Measurements from ENCODE around the gene GIPC1. TPM values are rescaled to one million over a fixed set of nuclear protein-coding genes. Genes with fewer than 3 reads are reported as not detected.
A peak's percentile ranks its signal among the peaks of the same experiment; 100 is the strongest.

The GIPC1 gene
- total RNA-seq, 1 experiment from 2014 or later = 98.7 TPM

GRCh38 chr19:14437578-14438140, 58.3 kb downstream of the GIPC1 start:
- H3K4me3 ChIP-seq (ENCODE audit: low read depth, low read length) = no peak overlapping the region
- Mint-ChIP-seq H3K27me3 (ENCODE audit: insufficient read depth, unreplicated experiment) (no peaks in the 10 kb centered on the region), H3K4me3 (ENCODE audit: unreplicated experiment) (no peak overlapping the region), H3K36me3 (ENCODE audit: insufficient read depth, unreplicated experiment) (peaks cover 19% of the 10 kb centered on the region), H3K4me1 (ENCODE audit: low read depth, unreplicated experiment) (peaks cover 9% of the 10 kb centered on the region), H3K9me3 (ENCODE audit: unreplicated experiment) (no peaks in the 10 kb centered on the region), H3K27ac (ENCODE audit: unreplicated experiment) (no peak overlapping the region)
- ChIA-PET POLR2A (no interaction called here), CTCF (interaction anchor here (0.7 to 1.1 kb wide), 3 partner anchors 35 to 575 kb away, joined by 3 to 10 read pairs (median 5); no protein-coding TSS in a partner anchor)
- H3K27me3 ChIP-seq (replicated peaks; ENCODE audit: control insufficient read depth, insufficient read depth, low read length) = no peaks in the 10 kb centered on the region
- no peak for TF ChIP-seq CTCF (IDR thresholded peaks at IDR 0.05; ENCODE audit: insufficient read depth in 1 of 2, low read depth in 1 of 2, low read length in 1 of 2, severe bottlenecking in 1 of 2, unreplicated experiment in 1 of 2)
- H3K9me3 ChIP-seq = no peaks in the 10 kb centered on the region
- H3K4me1 ChIP-seq = peaks cover 15% of the 10 kb centered on the region
- DNase-seq = no peak
- no TSS peak for BruUV-seq (replicated peaks)
- intact Hi-C loops (cut with micrococcal nuclease; ENCODE audit: unreplicated experiment) = no loop called here
- H3K36me3 ChIP-seq (ENCODE audit: control insufficient read depth, insufficient read depth, low read length) = no peaks in the 10 kb centered on the region; the same call in 1 of the 2 replicates

GRCh38 chr19:14435320-14436050, 60.4 kb downstream of the GIPC1 start:
- ChIA-PET POLR2A (no interaction called here), CTCF (interaction anchor here (0.6 kb wide), 1 partner anchor 1243 kb away, joined by 5 read pairs; no protein-coding TSS in a partner anchor)
- Histone ChIP-seq H3K9me3 (no peaks in the 10 kb centered on the region), H3K4me1 (peaks cover 18% of the 10 kb centered on the region), H3K27me3 (replicated peaks; ENCODE audit: control insufficient read depth, insufficient read depth, low read length) (no peaks in the 10 kb centered on the region), H3K36me3 (ENCODE audit: control insufficient read depth, insufficient read depth, low read length) (no peaks in the 10 kb centered on the region; the same call in 1 of the 2 replicates), H3K4me3 (ENCODE audit: low read depth, low read length) (no peak overlapping the region)
- Mint-ChIP-seq H3K9me3 (ENCODE audit: unreplicated experiment) (no peaks in the 10 kb centered on the region), H3K27me3 (ENCODE audit: insufficient read depth, unreplicated experiment) (no peaks in the 10 kb centered on the region), H3K4me3 (ENCODE audit: unreplicated experiment) (peak overlapping the region; percentile 60), H3K4me1 (ENCODE audit: low read depth, unreplicated experiment) (peaks cover 14% of the 10 kb centered on the region), H3K27ac (ENCODE audit: unreplicated experiment) (peak overlapping the region; percentile 53), H3K36me3 (ENCODE audit: insufficient read depth, unreplicated experiment) (peaks cover 13% of the 10 kb centered on the region)
- DNase-seq = no peak
- BruUV-seq (replicated peaks) = no TSS peak
- no peak for TF ChIP-seq CTCF (IDR thresholded peaks at IDR 0.05; ENCODE audit: insufficient read depth in 1 of 2, low read depth in 1 of 2, low read length in 1 of 2, severe bottlenecking in 1 of 2, unreplicated experiment in 1 of 2)
- intact Hi-C loops (cut with micrococcal nuclease; ENCODE audit: unreplicated experiment) = no loop called here

GRCh38 chr19:14434543-14435319, 61.2 kb downstream of the GIPC1 start:
- Histone ChIP-seq H3K27me3 (replicated peaks; ENCODE audit: control insufficient read depth, insufficient read depth, low read length) (no peaks in the 10 kb centered on the region), H3K4me1 (peaks cover 18% of the 10 kb centered on the region), H3K4me3 (ENCODE audit: low read depth, low read length) (peak overlapping the region; percentile 56), H3K36me3 (ENCODE audit: control insufficient read depth, insufficient read depth, low read length) (no peaks in the 10 kb centered on the region; the same call in 1 of the 2 replicates), H3K9me3 (no peaks in the 10 kb centered on the region)
- H3K27ac Mint-ChIP-seq (ENCODE audit: unreplicated experiment) = peak overlapping the region; percentile 53
- BruUV-seq (replicated peaks) = TSS peak; percentile 16
- H3K9me3 Mint-ChIP-seq (ENCODE audit: unreplicated experiment) = no peaks in the 10 kb centered on the region
- intact Hi-C loops (cut with micrococcal nuclease; ENCODE audit: unreplicated experiment) = no loop called here
- TF ChIP-seq CTCF (IDR thresholded peaks at IDR 0.05; ENCODE audit: insufficient read depth in 1 of 2, low read depth in 1 of 2, low read length in 1 of 2, severe bottlenecking in 1 of 2, unreplicated experiment in 1 of 2) = no peak
- H3K4me3 Mint-ChIP-seq (ENCODE audit: unreplicated experiment) = peak overlapping the region; percentile 60
- CTCF ChIA-PET = no interaction called here
- H3K27me3 Mint-ChIP-seq (ENCODE audit: insufficient read depth, unreplicated experiment) = no peaks in the 10 kb centered on the region
- DNase-seq = peak in 1 of 2 experiments; percentile 38
- peaks cover 6% of the 10 kb centered on the region for H3K36me3 Mint-ChIP-seq (ENCODE audit: insufficient read depth, unreplicated experiment)
- peaks cover 17% of the 10 kb centered on the region for H3K4me1 Mint-ChIP-seq (ENCODE audit: low read depth, unreplicated experiment)
- POLR2A ChIA-PET = no interaction called here

Measured in Caco-2 (cell line).